Islet precursor cell (in vitro differentiated cells): ENCODE measurements around the gene KAZN.

Experiments used
- DNase-seq: peaks from one replicate; pipeline ENCODE4 v3.0.0-alpha.2; 2018

KAZN gene

GRCh38 chr1:14615549-14616218 lies 17.2 kb downstream of the KAZN start:
- no peak for DNase-seq

- no peak for DNase-seq
Observed at GRCh38 chr1:14616632-14617396, 18.3 kb downstream of the KAZN start.

GRCh38 chr1:14617791-14618190 lies 19.3 kb downstream of the KAZN start:
- no peak for DNase-seq

- DNase-seq, result no peak
Observed at GRCh38 chr1:14620941-14621340, 22.5 kb downstream of the KAZN start.

GRCh38 chr1:14623090-14623489 lies 24.6 kb downstream of the KAZN start:
- DNase-seq, result no peak

GRCh38 chr1:14624941-14625340 lies 26.5 kb downstream of the KAZN start:
- DNase-seq, result no peak

- DNase-seq, result no peak
Observed at GRCh38 chr1:14625572-14625971, 27.1 kb downstream of the KAZN start.

- no peak for DNase-seq
Observed at GRCh38 chr1:14625996-14626395, 27.5 kb downstream of the KAZN start.

- peak; percentile 96 for DNase-seq
Observed at GRCh38 chr1:14626869-14627607, 28.6 kb downstream of the KAZN start.

- DNase-seq, result no peak
Observed at GRCh38 chr1:14627608-14628489, 29.4 kb downstream of the KAZN start.

- DNase-seq, result no peak
Observed at GRCh38 chr1:14629363-14630014, 31.0 kb downstream of the KAZN start.

- DNase-seq, result no peak
Observed at GRCh38 chr1:14630986-14631385, 32.5 kb downstream of the KAZN start.

- DNase-seq, result no peak
Observed at GRCh38 chr1:14631421-14631820, 32.9 kb downstream of the KAZN start.

GRCh38 chr1:14634486-14634885 lies 36.0 kb downstream of the KAZN start:
- DNase-seq, result peak; percentile 91

- no peak for DNase-seq
Observed at GRCh38 chr1:14635421-14635820, 36.9 kb downstream of the KAZN start.

- no peak for DNase-seq
Observed at GRCh38 chr1:14636897-14637632, 38.6 kb downstream of the KAZN start.

- DNase-seq, result no peak
Observed at GRCh38 chr1:14639291-14640050, 41.0 kb downstream of the KAZN start.

- no peak for DNase-seq
Observed at GRCh38 chr1:14642712-14643111, 44.2 kb downstream of the KAZN start.

- no peak for DNase-seq
Observed at GRCh38 chr1:14646973-14647372, 48.5 kb downstream of the KAZN start.

- no peak for DNase-seq
Observed at GRCh38 chr1:14647777-14648176, 49.3 kb downstream of the KAZN start.

- no peak for DNase-seq
Observed at GRCh38 chr1:14648391-14648790, 49.9 kb downstream of the KAZN start.
